SKM-1 treated with dmso at 0.1 percent for 144 hours (cell line): Measurements from ENCODE around the gene APBA1.

Experiments used
- DNase-seq: peaks from one replicate; lab custom pipeline; 2025; ENCODE audit not compliant: unreplicated experiment; lab: John Stamatoyannopoulos, UW

APBA1 gene

DNA sequence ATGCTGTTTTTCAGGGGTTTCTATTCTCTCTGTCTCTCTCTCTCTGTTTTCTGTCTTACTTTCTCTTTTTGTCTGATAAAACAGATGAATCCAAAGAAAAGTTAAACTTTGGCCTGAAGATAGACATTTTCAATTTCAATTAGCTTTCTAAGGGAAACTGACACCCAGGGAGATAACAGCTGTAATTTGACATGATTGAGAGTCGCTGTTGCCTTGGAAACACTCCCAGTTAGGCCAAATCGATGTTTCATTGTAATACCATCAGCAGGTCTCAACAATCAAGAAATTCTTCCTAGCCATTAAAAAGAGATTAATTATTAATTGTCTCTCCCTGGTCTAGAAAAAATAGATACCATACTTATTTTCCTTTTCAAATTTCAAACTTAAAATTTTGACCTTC lies 294.2 kb downstream of the APBA1 start:
- no peak for DNase-seq
